HG02973 (cell line): ENCODE results near the gene AMER1.
"Not testable (repeated sequence)": the region's sequence is repeated elsewhere in the genome, so short reads cannot be mapped to it uniquely, and the experiment has no call there.

ENCODE experiments used
- ATAC-seq: cut with Tn5 transposase; IDR thresholded peaks from one replicate; pipeline ENCODE4 v1.9.1; 2021; ENCODE audit warnings: moderate library complexity; ENCODE audit not compliant: unreplicated experiment

The AMER1 gene

DNA sequence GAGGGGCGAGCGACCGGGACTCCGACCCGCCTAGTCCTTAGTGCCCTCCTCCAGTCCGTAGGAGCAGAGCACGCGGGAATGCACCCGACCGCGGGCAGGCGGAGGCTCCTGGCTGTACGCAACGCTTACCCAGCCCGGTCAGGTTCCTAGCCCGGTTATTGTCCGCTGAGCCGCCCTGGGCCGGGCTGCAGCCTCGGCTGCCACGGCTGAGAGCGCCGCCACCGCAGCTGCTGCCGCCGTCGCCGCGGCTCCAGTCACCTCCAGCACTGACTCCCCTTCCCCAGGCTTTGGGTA lies at the start of gene AMER1:
Gene AMER1, minus strand, starts transcription at position 268 of the 294 bp plus-strand sequence. CDS start 12,422 bp downstream, outside the sequence.
- peak; percentile 45 for ATAC-seq

DNA sequence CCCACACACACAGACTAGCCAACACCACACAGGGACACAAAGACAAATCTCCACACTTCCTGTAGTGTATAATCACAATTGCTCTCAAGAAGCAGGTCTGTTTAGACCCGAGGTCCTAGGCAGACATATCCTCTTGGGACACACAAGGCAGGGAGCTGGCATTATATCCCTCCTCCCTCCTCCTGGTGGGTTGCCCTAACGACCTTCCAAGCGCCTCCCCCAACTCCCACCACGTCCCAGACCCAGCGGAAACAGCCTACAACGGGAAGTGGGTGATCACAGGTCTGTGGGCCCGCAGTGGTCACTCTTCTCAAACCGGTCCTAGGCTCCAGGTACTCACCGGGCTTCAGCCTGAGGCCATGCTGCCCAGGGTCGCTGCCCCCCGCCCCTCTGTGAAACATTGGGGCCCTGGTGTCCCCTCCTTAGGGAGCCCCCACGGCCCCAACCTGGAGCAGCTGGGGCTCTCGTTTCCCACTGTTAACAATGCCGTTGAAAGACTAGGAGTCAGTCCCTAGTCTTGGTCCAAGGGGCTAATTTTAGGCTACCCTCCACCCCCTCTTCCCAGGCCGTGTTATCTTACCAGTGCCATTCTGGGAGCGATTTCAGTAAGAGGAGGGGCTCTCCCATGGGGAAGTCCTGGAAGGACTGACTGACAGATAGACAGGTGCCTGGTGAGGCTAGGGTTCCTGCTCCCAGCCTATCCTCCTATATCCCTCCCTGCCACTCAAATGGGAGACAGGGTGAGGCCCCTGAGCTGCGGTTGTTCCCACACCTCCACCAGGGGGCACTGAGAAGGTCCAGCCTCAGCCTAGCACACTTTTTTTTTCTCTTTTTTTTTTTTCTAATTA lies 24.8 kb upstream of the AMER1 start, which contains the start of gene ASB12:
Gene ASB12, minus strand, starts transcription at position 485 of the 848 bp plus-strand sequence. CDS start 4,957 bp downstream, outside the sequence.
- ATAC-seq = no peak

DNA sequence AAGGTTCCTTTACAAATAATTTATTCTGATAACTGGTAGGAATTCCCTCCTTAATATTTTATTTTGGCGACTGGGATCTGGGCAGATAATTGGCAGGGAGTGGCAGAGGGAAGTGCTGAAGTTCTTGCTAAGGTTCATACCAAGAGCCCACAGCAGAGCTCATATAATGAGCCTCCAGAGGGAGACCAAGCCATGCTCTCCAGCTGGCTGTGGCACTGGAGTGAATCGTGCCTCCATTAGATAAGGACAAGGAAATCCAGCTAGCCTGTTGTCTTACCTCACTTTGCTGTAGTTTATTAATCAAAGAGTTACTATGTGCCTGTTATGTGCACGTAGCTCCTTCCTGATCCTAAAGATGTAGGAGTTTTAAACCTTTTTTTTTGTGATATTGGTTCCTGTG lies 23.6 kb upstream of the AMER1 start:
- no peak for ATAC-seq

DNA sequence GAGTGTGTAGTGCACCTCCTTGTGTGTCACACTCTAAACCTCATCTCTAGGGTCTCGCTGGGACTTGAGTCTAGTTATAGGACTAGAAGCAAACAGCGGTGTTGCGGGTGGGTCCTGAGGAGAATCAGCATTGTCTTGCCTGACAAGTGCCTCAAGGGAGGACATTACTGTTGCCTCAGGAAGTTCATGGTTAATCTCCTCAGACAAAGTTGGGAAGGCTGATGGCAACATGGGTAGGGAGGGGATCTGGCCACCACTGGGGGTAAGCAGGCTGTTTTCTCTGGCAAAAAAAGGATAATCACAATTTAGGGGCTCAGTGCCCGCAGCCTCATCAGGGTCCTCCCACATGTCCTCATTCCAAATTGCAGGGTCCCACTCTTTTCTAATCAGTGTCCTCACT lies 12.5 kb upstream of the AMER1 start:
- ATAC-seq = no peak

DNA sequence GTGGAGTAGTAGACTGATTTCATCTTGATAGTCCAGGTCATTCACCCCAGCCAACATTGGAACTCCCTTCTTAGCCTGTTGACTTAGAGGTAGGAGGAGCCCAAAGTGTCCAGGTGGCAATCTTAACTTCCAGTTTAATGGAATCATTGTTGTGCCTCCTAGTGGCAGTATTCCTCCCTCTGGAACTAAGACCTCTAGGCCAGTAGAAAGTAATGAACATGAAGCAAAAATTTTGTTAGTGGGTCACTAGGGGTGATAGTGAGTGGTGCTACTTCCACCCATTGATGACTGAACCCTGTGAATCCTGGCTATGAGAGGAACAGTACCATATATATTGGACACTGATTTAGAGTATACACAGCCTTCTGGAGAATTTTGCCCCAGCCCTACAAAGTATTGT lies 8.5 kb upstream of the AMER1 start:
- not testable (repeated sequence) for ATAC-seq

DNA sequence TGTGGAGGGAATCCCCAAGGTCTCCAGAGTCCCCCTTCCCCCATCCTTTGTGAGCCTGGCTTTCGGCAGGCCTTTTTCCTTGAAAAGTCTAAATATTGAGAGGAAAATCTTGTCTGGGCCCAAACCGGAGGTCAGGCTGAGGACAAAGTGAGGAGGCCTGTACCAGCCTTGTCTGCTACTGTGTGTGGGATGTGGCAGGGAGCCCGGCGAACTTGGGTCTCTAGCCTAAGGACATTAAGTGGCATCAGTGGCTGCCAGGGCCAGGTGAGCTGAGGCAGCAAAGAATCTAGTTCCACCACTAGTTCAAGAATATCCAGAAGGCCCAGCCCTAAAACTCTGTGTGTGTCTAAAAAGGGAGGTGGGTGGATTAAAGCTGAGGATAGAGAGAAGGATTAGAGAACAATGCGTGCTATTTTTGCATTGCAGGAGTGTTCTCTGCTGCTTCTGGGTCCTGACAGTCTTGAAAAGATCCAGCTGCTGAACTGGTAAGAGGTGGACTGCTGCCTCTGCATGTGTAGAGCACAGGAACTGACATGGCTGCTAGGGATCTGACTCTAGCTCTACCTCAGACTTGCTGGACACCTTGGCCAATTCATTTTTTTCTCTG lies 1.2 kb upstream of the AMER1 start:
- no peak for ATAC-seq

DNA sequence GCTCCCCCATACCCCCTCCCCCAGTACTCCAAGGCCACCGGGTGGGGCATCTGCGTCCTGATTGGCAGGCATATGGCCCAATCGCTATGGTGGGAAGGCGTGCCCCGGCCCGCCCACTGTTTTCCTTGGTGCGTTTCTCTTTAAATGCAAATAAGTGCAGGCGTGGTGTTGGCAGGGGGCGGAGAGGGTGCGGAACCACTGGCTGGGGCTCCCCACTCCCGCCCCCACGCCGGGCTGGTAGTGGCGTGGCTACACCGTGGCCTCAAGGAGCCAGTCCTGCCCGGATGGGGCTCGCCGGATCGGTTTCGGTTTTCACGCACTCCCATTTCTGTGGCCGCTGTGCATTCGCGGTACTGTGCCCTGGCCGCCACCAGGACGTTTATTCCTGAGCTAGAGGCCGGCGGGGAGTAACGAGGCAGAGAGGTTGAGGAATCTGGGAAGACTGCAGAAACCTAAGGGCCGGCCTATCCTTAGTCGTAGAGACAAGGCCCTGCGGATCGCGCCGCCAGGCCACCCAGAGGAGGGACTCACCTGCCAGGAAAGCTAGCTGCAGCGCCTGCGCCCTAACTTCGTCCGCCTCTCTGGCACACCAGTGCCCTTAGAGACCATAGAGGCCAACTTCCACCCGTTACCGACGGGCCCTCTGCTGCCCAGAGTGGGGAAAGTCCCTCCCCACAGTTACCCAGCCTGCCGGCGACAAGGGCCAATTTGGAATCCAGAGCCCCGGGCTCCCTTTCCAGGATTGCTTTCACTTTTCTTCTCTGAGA lies 410 bp upstream of the AMER1 start:
- peak; percentile 86 for ATAC-seq

DNA sequence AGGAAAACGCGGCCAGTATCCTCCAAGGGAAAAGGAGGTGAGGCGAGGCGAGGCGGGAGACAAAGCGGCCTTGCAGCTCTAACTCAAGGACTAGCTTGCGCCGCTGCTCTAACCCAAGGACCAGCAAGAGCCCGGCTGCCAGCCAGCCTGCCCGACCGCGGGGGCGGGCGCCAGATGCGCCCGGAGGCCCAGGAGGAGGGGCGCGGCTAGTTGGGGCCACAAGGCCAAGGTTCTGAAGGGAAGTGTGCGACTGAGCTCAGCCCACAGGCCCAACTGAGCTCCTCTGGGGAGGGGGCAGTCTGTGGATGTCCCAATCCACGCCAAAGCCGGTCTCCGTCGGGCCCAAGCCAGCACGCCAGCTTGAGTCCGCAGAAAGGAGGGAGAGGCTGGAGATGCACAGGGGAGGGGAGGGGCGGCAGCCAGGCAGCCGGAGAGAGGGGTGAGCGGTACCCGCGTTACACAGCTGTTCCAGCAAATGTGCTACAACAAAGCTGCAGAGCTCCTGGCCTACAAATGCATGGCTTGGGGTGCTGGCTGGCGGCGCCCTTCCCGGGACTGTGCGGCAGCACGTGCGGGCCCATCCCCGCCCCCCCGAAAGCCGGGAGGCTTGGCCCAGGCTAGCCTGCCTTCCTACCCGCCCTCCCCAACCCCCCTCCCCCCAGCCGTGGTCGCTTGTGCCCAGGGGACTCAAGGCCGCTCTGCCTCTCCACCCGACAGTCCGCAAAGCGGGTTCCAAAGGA lies 637 bp downstream of the AMER1 start:
- ATAC-seq = peak; percentile 4

DNA sequence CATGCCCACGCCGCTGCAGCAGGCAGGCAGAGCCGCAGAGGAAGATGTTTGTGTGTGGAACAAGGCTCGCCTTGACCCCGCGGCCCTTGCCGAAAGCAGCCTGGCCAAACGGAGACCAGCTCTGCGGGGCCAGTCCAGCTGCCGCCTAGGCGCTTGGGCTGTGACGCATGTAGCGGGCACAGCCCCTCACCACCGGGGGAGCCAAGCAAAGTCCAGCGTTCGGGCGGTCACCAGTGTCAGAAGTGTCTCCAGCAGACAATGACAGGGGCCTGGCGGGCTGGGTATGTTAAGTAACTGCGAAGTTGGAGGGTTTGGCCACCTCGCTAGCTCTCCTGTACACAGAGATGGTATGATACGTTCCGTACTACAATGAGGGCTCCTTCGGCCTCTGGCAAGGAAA lies 1.3 kb downstream of the AMER1 start:
- no peak for ATAC-seq

DNA sequence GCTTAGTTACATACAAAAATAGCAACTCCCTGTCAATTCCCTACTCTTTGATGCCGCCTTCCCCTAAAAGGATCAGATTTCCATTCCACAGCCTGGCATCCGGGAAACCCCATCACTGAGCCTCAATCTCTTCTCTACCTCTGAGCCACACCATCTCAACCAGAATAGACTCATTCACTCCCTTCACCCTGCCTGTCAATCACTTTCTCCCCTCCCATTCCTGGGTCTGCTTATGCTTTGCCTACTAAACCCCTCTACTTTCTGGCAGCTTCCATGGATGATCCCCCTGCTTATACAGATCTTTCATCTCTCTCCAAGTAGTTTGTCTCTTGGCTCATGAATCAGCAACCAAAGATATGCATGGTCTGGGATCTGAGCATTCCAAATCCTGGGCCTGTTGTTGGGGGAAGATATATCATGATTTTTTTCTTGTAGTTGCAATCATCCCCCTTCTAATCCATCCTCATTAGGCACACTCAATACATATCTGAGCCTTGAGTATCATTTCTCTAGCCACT lies 2.6 kb downstream of the AMER1 start:
- no peak for ATAC-seq

DNA sequence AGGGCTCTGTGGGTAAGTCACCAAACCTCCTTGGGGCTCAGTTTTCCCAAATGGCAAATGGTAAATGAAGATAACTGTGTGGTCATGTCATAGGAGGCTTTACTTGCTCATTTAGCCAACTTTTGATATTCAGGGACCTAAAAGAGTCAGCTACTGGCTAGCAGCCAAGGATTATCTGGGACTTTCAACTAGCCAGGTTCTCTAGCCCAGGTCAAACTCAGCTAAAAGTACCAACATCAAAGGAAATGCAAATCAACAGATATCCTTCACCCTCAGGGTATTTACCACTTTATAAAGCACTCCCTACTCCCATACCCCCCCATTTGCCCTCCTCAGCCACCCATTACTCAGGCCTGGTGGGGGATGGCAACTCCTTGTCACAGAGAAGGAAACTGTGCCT lies 7.5 kb downstream of the AMER1 start:
- no peak for ATAC-seq

DNA sequence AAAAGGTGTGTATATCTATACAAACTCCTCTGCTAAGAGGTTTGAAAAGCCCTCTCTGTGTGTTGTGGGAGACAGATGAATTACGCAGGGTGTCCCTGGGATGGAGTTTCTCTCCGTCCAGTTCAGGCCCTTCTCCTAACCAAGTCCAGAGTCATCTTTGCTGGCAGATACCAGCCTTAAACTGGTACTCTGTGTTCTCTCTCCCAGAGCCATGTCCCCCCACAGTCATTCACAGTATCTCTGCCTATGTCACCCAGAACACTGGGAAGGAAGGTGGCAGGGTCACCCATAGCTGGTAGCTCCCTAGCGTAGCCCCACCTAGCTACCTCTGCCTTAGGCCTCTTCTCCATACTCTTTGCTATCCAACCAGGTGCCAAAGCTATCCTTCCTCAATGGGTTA lies 8.9 kb downstream of the AMER1 start:
- no peak for ATAC-seq

DNA sequence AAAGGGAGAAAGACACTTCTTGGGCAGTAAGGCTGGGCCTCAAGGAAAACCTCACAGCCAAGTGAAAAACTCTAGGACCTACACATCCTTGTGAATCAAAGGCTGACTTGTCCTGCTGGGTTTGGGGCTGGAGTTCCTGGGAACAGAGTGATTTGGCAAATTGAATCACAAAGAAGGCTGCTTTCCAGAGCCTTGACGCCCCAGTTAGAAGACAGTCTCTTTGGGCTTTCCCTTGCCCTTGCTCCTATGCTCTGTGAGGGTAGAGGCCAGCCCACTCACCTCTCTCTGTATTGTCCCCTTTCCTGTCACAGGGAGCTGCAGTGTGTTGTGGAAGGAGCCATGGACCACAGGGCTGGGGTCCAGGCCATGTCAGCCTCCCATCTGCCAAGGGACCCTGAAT lies 9.6 kb downstream of the AMER1 start:
- no peak for ATAC-seq

DNA sequence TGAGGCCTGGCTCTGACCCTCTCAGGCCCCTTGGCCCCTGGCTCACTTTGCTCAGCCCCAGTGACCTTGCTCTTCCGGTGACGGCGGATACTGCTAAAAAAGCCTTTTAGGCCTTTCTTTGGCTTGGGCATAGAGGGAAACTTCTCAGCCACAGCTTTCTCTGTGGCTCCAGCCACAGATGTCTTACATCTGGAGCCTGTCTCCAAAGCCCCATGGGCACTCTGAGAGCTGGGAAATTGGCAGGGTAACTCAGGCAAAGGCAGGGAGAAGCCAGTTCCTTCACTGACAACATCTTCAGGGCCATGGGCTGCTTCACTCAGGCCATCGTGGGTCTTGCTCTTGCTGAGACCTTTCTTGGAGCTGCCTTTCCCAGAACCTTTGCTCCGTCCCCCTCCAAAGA lies 12.8 kb downstream of the AMER1 start:
- no peak for ATAC-seq

DNA sequence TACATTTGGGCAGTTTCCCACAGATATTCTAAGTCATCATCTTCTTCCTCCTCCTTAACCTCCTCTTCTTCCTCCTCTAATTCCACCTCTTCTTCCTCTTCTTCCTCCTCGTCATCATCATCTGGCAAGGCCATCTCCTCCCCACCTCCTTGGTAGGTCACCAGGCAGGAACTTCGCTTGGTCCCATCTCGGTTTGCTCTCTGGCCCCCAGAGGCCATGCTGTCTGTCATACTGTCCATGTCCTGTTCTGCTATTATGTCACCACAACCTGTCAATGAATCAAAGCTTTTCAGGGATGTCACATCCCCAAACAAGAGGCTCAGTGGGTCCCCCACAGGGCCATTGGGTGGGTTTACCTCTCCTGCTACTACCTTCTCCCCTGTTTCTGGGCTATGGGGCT lies 13.5 kb downstream of the AMER1 start:
- no peak for ATAC-seq

DNA sequence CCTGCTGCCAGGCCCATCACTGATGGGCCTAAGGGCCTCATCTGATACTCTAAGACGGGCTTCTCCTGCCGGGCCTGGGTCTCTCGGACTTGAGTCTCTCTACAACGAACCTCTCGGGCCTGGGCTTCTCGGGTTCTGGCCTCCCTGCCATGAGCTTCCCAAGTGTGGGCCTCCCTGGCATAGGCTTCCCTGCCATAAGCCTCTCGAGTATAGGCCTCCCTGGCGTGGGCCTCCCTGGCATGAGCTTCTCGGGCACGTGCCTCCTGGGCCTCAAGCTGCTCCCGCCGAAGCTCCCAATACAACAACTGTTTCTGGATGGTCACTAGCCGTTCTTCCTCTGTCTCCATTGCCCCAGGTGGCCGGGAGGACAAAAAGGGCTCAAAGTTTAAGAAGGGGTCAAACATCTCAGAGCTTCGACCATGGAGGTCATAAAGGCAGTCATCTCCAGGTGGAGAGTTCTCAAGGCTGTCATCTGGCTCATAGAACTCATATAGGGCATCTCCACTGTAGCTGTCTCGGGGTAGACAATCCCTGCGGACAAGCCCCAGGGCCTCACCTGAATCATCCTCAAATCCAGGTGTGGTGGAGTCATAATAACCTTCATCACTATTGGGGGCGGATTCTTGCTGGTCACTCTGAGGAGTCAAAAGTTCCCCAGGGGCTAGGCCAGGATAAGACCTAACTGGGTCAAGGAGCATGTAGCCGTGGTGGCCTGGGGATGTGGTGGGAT lies 14.1 kb downstream of the AMER1 start:
- ATAC-seq = no peak

DNA sequence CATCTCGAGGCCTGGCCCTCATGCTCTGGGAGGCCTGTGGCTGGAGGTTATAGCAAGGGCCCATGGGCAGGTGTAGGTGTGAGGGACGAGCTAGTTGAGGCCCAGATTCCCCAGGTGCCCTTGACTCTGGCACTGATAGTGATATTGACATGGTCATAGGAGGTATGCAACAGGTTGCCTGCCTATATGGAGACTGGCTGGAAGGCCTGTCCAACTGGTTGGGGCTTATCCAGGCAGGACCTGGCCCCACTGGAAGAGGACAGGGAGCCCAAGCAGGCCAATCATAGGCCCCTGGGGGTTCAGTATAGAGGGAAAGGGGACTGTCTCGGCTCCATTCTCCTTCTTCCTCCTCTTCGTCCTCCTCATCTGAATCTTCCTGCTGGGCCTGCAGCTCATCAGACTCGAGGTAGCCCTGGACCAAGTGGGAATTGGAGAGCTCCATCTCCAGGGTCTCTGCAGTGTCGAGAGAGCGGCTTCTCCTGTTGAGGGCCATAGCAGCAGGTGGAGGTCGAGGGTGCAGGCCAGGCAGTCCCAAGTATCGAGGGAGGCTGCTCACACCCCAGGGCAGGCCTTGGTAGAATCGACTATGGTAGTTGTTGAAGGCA lies 15.3 kb downstream of the AMER1 start:
- ATAC-seq = no peak

DNA sequence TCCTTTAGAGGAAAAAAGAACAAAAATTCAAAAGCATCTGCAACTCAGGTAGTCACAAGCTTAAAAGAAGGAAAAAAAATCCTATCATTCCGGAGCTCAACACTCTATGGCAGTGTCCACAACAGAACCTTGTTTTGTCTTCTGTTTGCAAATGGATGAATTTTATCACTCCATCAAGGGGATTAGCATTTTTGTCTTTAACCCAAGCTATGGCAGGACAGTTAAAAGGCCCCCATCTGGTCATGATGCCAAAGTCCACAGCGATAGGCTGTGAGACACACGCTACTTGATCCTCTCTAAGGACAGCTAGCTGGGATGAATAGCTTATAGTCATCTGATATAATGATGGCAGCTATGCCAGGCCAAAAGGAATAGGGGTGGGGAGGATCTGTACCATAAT lies 16.6 kb downstream of the AMER1 start:
- no peak for ATAC-seq

DNA sequence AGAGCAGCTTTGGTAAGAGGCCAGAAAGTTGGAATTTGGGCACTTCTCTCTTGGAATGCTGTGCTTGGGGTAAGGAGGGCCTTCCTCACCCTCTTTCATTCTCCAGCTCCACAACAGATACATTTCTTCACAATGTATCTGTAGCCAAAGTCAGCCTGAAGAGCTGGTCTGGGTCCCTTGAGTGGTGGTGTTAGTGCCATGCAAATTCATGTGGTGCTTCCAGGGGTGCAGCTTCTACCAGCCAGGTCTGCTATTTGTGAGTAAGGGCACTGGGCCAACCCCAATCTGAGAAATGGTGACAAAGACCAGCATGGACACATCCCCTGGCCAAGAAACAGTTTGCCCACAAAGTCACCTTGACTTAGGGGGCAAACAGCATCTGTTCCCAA lies 17.8 kb downstream of the AMER1 start:
- no peak for ATAC-seq
